ENCODE measurements around the gene PCDH19.
"Not testable (repeated sequence)": the region's sequence is repeated elsewhere in the genome, so short reads cannot be mapped to it uniquely, and the experiment has no call there.

Gene PCDH19, protein sequence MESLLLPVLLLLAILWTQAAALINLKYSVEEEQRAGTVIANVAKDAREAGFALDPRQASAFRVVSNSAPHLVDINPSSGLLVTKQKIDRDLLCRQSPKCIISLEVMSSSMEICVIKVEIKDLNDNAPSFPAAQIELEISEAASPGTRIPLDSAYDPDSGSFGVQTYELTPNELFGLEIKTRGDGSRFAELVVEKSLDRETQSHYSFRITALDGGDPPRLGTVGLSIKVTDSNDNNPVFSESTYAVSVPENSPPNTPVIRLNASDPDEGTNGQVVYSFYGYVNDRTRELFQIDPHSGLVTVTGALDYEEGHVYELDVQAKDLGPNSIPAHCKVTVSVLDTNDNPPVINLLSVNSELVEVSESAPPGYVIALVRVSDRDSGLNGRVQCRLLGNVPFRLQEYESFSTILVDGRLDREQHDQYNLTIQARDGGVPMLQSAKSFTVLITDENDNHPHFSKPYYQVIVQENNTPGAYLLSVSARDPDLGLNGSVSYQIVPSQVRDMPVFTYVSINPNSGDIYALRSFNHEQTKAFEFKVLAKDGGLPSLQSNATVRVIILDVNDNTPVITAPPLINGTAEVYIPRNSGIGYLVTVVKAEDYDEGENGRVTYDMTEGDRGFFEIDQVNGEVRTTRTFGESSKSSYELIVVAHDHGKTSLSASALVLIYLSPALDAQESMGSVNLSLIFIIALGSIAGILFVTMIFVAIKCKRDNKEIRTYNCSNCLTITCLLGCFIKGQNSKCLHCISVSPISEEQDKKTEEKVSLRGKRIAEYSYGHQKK (N-terminal part only)

DNA sequence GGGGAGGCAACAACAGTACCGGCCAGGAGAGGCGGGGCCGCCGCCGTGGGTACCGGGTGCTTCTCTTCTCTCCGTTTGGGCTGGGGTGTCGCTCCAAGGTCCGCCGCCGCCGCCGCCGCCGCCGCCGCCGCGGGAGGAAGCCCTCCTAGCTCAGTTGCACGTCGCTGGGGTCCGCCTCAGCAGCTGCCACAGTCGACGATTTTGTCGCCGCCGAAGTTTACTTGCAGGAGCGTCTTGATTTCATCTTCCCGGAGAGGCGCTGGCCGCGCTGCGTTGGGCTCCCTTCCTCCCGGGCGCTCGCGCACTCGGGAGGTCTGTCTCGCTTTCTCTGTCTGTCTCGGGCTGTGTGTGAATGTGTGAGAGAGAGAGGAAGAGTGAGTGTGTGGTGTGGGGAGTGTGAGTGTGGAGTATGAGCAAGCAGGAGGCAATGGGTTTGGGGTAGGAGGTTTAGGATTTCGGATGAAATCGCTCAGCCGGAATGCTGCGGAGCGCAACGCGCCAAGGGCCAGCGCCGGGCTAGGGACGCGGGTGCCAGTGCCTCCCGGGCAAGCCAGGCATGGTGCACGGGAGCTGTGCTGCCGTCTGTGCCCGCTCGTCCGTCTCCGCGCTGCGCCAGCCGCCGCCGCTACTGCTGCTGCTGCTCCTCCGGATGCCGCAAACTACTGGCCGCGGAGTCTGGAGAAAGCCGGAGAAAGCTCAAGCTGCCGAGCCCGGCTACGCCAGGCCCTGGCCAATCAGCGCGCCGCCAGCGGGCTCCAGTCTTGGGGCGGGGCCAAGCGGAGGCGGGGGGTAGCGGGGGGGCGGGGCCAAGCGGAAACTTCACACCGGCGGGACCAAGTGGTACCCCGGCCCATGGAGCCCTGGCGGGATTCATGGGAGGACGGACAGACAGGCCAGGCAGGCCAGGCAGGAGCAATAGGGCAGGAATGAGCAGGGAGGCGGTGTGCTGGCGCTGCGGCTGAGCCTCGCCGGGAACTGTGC is at the start of gene PCDH19:
Gene PCDH19 (minus strand): TSS at position 664 of the 981 bp plus-strand sequence. CDS start 1,676 bp downstream, outside the sequence.
- peak; percentile 13 for DNase-seq (ENCODE audit: low read depth)

DNA sequence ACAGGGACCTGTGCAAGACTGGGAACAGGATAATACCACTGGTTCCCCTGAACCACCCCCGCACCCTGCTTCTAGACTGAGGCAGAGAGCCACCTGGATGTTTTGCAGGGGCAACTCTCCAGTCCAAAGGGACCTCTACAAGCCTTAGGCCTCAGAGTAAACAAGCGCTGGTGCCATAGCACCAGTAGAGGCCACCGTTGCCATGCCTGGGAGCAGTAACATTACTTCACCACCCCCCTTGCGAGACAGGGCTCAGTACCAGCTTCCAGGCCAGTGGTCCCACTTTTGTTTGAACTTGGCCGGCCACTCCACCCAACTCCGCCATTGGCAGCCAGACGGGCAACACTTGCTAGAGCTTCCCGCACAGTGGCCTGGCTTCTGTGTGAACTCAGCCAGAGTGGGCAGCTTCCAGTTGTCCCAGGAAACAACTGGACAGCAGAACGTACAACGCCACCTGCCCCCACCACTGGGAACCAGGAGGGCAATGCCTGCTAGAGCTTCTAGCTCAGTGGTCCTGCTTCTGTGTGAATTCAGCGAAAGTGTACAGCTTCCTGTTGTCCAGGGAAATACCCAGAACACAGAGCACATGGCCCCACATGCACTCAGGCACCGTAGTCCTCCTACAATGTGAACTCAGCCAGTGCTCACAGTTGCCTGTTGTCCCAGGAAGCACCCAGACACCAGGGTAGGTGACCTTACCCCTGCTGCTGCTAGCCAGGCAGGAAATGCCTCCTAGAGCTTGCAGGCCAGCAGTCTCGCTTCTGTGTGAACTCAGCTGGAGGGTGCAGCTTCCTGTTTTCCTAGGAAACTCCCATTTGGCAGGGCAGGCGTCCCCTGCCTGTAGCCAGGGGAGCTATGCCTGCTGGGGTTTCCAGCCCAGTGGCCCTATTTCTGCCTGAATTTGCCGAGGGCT is 39.9 kb upstream of the PCDH19 start:
- DNase-seq (ENCODE audit: low read depth): no peak

DNA sequence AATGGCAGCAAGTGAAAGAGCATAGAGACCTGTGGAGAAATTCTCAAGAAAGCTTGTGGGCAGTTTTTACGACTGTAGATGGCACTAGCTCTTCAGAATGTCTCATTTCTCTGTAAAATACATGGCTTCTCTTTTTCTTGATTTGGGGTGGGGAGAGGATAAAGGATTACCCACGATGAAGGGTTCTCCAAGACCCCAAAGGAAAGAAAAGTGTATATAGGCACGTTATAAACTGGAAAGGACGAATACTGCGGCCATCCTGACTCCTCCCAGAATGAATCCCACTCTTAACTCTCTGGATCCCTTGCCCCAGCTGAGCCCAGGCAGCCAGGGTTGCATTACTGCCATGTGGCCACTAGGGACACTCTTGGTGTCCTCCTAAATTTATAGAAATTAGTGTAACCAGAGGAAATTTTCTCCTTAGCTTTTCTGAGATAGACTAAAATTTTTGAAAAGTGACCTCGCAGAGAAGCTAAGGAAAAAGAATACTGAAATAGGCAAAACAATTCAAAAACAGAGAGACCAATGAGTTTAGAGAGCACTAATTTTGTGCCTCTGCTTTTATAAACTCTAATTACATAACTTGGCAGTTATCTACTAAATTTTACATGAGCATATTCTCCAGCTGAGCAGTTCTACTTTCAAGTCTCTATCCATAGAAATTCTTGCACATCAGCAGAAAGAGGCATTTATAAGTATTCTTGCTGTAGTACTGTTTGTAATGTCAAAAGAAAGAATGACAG is 37.8 kb upstream of the PCDH19 start:
- no peak for DNase-seq (ENCODE audit: low read depth)

DNA sequence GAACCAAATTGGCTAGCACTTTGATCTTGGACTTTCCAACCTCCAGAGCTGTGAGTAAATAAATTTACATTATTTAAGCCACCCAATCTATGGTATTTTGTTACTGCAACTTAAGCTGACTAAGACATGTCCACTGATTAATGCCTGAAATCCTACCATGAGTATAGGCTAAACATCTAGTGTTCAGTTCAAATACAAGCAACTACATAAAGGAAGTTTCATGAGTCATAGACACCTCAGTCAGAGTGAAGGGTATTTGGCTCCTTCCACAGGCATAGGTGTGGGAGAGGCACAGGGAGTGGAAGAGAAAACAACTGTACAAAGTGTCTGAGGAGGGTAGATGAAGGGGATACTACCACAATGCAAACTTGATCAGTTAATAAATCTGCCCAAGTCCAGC is 35.5 kb upstream of the PCDH19 start:
- no peak for DNase-seq (ENCODE audit: low read depth)

DNA sequence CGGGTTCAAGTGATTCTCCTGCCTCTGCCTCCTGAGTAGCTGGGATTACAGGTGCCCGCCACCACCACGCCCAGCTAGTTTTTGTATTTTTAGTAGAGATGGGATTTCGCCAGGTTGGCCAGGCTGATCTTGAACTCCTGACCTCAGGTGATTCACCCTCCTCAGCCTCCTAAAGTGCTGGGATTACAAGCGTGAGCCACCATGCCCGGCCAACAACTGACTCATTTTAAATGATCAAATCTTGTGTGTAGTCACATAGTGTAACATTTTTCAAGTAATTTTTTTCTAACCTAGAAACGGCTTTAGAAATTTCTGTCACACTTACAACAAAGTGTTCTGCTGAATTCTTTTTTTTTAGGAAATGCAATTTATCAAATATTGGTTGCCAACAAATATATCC is 31.2 kb upstream of the PCDH19 start:
- DNase-seq (ENCODE audit: low read depth): not testable (repeated sequence)

DNA sequence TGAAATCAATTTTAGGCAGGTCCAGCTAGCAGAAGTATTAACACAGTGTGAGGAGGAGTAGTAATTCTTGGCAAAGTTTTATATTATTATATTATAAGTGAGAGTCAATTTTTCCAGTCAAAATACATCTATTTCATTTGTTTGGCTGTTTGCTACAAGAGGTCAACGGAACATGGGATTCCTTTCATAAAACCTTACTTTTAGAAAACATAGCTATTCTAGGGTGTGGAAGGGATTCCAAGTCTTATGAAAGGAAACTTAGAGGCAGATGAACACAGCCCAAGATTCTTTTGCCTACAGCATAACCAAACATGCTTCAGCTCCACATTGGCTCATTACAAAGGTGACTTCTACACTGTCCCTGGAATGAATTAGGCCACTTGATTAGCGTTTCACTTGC is 29.9 kb upstream of the PCDH19 start:
- no peak for DNase-seq (ENCODE audit: low read depth)

DNA sequence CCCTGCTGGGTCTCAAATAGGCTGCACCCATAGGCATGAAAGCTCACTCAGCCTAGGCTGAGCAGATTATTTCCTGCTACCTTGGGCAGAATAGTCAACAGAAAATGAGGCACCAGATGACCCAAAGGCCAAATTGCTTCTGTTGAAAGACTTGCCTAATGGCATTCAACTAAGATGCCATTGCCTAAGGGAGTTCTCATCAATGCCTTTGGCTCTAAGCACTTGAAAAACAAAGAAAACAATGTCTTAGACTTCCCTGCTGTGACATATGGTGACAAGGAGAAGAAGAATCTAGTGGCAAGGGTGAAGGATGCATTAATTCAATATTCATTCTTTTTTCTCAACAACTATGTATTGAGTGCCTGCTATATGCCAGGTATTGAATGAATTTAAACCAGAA is 25.7 kb upstream of the PCDH19 start:
- no peak for DNase-seq (ENCODE audit: low read depth)

DNA sequence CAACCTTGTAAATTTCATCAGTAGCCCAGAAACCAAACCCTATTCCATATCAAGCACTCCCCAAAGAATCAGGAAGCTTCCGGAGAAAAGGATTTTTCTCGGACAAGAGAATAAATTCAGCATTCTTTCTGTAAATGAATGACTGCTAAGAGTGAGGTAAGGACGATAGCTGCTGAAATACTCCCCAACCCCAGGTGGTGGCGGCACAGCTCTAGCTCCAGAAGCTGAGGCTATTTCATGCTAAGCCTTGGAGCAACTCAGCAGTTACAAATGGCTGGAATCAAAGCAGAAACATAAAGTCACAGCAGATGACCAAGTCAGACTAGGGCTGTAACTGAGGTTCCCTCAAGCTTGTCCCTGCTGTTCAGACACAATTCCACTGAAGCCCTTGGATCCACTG is 13.9 kb upstream of the PCDH19 start:
- DNase-seq (ENCODE audit: low read depth): no peak

DNA sequence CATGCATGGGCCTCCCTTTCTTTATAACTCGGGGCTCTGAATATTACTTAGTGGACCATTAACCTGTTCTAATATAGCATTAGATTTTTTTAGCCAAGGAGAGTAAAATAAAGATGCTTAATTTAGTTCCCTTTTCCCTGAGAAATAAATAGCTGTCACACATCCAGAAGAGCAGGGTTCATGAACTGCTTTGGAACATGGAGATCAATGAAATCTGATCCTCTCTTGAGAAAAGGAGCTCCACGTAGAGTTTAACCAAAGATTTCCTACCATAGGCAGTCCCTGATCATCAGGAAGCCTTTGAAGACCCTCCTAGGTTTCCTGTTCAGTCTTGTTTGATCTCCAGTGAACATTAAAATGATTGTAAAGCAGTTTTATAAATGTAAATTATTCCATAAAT is 8.5 kb upstream of the PCDH19 start:
- DNase-seq (ENCODE audit: low read depth): no peak

DNA sequence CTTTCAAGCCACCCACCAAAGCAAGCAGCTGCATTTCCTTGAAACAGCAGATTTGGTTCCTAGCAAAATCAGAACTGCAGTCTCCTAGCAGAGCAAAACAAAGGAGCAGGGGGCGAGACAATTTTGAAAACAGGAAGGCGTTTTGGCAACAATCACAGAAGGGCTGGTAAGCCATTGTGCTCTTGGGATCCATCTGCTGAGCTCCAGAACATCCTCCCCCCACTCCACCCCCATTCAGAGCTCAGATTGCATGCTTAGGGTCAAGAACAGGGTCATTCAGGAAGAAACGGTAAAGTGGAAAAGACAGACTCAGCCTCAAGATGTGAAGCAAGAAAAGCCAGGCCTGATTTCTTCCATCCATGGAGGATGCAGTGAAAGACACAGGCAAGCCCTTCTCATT is 7.6 kb upstream of the PCDH19 start:
- no peak for DNase-seq (ENCODE audit: low read depth)

DNA sequence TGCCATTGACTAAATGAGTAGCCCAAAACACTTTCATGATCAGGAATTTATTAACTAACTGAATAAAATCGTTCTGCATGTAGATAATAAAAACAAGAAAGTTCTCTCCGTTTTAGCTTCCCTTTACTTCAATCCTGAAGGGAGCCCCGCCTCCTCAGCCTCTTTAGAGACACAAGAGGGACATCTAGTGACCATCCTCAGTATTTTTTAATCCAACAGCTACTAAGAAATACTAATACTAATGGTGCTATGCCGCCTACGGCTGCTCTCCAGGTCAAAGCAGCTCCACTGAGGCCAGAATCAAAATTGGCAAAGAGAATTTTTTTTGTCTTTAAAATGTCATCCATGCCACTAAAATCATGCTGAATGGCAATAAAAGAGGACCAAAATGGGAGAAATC is 3.2 kb upstream of the PCDH19 start:
- peak; percentile 17 for DNase-seq (ENCODE audit: low read depth)

DNA sequence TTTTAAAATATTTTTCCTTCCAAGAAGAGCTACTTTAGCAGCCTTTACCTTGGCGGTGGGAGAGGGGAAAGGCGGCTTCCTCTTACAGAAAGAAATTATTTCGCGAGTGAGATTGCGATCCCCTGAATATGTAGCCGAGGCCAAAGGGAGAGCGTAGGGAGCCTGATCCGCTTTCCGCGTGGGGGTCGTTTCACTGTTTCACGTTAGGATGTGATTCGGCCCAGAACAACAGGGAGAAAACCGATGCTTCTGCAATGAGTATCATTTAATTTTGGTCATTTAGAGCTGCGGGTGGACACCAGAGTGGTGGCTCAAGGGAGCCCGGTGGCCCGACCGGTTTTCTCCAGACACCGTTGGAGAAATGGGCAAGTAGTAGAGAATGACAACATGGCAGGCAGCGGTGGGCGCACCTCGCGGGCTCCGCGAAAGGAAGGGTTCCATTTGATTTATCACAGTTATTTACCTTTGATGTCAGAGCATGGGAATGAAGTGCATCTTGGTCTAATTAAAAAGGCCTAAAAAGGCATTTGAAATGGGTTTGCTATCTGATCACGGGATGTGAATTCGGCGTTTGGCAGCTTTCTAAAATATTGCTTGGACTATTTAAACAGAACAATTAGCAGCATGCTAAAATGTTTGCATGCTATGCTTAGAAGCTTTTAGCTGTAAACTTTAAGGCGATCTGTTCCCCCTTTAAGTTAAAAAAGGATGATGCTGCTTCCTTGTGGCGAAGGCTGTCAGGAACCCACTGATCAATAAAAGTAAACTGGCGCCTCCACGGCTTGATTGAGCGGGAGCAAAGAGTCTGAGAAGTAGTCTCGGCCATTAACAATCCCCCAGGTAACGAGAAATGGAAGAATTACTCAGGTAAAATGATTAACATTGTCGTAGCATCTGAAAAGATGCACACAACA is 2.0 kb upstream of the PCDH19 start:
- no peak for DNase-seq (ENCODE audit: low read depth)

DNA sequence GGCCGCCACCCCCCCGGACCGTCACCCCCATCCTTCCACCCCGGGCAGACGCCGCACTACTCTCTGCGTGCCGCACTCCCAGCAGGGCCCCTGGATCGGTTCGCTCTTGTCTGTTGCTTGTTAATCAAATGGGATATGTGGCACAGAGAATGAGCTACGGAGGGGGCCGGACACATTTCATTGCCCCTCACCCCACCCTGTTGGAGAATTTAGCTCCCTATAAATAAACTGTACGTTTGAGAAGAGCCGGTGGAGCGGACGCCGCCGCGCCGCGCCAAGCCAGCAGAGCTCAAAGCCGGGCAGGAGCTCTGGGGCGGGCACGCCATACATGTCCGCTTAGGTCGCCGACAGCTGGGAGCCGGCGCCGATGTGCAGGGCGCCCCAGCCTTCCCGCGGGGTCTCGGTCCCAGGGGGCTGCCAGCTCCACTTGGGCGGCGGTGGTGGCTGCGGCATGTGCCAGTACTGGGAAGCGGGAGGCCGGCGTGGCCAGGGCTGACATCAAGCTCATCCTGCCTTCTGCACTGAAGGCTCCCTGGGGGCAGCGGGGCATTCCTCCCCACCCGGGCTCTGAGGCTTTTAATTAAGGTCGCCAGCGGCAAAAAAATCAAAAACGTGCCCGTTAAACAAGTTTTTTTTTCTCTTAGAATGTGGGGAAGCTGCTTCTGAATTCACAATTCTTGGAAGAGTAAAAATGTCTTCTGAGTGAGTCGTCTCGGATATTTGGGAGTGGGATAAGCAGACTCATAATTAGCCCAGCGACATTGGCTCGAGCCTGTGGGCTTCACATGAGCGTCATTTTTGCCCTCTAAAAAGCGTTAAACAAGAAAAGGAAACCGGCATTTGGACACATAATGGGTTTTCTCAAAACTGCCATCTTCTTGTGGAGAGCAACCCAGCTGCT is 1.1 kb upstream of the PCDH19 start:
- no peak for DNase-seq (ENCODE audit: low read depth)

DNA sequence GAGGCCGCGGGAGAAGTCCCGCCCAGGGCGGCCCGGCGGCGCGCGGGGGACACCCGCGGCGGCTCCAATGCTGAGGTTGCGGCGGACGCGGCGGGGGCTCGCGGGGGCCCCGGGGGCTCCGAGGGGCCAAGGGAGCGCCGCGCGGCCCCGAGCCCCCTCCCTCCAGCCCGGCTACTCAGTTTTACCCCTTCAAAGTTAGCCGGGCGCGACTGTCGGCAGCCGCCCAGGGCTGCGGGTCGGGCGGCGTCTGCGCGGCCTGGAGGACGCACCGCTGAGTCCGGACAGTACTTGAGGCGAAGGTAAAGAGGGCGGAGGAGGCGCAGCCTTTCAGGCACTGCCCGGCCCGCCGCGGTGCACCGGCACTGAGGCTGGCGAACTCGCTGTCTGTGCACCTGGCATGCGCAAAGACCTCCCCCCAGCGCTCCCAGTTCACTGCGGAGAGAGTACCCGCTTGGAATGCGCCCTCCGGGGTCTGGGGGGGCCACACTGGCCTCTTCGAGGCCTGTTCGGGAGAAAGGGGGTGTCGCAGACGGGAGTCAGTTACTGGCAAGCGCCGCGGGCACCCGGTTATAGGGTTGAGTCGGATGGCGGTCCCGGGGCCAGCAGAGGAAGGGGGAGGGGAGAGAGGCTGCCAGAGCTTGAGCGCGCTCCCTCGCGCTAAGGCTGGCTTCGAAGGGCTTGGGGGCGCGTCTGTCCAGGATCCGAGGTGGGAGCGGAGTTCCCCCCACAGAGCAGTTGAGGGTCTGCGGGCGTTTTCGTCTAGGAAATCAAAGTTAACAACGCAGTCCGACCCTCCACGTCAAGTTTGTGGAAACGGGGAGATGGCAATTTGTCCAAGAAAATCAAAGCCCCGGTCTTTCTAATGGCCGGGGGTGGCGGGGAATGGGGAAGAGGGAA is 1.1 kb downstream of the PCDH19 start:
- no peak for DNase-seq (ENCODE audit: low read depth)

DNA sequence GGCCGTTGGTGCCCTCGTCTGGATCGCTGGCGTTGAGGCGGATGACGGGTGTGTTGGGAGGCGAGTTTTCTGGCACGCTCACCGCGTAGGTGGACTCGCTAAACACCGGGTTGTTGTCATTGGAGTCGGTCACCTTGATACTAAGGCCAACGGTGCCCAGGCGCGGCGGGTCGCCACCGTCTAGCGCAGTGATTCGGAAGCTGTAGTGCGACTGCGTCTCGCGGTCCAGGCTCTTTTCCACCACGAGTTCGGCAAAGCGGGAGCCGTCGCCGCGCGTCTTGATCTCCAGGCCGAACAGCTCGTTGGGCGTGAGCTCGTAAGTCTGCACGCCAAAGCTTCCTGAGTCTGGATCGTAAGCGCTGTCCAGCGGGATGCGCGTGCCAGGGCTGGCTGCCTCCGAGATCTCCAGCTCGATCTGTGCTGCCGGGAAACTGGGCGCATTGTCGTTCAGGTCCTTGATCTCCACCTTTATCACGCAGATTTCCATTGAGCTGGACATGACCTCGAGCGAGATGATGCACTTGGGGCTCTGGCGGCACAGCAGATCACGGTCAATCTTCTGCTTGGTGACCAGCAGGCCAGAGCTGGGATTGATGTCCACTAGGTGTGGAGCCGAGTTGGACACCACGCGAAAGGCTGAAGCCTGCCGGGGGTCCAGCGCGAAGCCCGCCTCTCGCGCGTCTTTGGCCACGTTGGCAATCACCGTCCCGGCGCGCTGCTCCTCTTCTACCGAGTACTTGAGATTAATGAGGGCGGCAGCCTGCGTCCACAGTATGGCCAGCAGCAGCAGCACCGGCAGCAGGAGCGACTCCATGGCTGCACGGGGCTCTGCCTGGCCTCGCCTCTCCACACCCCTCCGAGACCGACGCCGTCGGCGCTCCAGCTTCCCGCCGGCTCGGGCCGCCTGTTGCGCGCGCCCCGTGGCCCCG is 2.0 kb downstream of the PCDH19 start:
- no peak for DNase-seq (ENCODE audit: low read depth)

DNA sequence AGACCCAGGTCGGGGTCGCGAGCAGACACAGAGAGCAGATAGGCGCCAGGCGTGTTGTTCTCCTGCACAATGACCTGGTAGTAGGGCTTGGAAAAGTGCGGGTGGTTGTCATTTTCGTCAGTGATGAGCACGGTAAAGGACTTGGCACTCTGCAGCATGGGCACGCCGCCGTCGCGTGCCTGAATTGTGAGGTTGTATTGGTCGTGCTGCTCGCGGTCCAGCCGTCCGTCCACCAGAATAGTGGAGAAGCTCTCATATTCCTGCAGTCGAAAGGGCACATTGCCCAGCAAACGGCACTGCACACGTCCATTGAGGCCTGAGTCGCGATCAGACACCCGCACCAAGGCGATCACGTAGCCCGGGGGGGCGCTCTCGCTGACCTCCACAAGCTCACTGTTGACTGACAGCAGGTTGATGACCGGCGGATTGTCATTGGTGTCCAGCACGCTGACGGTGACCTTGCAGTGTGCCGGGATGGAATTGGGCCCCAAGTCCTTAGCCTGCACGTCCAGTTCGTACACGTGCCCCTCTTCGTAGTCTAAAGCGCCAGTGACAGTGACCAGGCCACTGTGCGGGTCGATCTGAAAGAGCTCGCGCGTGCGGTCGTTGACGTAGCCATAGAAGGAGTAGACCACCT is 2.8 kb downstream of the PCDH19 start:
- no peak for DNase-seq (ENCODE audit: low read depth)
